ENCODE data around the gene CACNA1A.
"Not testable (repeated sequence)": the region's sequence is repeated elsewhere in the genome, so short reads cannot be mapped to it uniquely, and the experiment has no call there.

Gene CACNA1A

DNA sequence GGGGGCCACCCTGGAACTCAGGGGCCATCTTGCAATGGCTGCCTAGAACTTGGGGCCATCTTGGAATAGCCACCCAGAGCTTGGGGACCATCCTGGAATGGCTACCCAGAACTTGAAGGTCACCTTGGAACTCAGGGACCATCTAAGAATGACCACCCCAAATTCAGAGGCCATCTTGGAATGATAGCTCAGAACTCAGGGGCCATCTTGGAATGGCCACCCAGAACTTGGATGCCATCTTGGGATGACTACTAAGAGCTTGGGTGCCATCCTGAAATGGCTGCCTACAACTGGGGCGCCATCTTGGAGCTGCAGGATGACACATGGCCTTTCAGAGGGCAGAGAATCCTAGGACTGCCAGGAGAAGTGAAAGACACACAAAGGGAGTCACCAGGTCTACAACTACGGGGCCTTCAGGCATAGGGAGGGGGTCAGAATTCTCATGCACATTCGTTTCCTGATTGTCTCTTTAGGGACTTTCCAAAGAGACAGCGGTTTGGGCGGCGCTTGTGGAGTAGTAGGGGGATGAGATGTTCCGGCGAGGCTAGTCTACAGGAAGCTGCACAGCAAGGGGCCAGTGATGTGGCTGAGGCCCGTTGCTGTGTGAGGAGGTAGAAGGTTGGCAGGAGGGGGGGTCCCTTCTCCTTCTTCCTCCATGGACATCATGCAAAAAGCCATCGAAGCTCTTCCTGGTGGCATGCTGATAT is 231.1 kb downstream of the CACNA1A start:
- DNase-seq, result peak; percentile 19

DNA sequence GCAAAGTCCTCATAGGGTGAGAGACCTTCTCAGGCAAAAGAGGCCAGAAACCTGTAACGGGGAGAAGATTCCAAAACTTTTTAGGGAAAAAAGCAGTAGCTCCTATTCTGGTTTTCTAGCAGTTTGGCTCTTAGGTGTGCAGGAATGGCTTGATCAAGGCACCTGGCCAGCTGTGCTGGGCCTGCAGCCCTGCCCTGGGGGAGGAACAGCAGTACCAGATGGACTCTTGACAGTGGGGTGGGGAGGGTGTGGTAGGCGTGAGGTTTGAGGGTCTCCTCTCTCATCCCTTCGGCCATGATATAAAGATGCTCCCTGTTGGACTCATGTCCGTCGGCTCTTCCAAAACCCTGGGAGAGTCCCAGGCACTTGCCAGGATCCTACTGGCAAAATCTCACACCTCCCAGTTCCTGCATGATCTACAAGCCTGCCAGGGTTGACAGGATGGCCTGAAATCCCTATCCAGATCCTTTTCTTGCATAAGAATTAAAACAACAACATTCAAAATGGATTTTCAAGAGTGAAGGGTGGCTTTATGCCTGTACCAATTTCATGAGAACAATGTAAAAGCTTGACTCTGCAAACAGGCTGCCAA is 235.7 kb downstream of the CACNA1A start:
- DNase-seq, result no peak

- DNase-seq, result no peak
These were observed 236.9 kb downstream of the CACNA1A start for GRCh38 chr19:13269348-13269747.

DNA sequence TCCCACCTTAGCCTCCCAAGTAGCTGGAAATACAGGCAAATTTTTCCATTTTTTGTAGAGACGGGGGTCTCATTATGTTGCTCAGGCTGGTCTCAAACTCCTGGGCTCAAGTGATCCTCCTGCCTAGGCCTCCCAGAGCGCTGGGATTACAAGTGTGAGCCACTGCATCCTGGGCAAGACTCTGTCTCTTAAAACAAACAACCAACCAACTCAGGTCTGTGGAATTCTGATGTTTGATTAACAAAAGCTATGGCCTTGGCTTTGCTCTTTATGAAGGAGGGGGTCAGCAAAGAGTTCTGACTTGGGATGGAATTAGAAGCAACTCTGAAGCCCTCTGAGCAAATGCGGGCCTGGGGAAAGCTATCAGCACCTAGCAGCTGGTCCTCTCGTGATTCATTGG is 238.4 kb downstream of the CACNA1A start:
- DNase-seq, result no peak

GRCh38 chr19:13267131-13267530 is 239.1 kb downstream of the CACNA1A start:
- DNase-seq, result no peak

- DNase-seq, result peak; percentile 58
These were observed 243.8 kb downstream of the CACNA1A start for GRCh38 chr19:13262450-13262849.

- peak; percentile 77 for DNase-seq
These were observed 245.2 kb downstream of the CACNA1A start for GRCh38 chr19:13260883-13261653.

DNA sequence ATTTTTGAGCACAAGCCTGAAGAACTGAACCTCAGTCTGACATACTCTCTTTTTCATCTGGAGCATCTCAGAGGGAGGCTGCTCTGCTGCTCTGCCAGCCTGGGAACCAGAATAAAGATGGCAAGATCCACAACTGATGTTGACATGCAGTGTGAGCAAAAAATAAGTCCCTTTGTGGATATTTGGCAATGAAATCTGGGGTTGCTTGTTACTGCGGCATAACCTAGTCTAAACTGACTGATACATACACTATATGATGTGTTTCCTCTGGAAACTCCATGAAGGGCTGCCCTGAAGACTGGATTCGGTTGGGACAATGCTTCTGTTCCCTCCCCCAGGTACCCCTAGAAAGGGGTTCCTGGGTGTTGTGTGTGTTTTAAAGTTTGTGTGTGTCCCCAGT is 249.4 kb downstream of the CACNA1A start:
- no peak for DNase-seq

GRCh38 chr19:13256398-13256797 is 249.9 kb downstream of the CACNA1A start:
- DNase-seq, result not testable (repeated sequence)

GRCh38 chr19:13255719-13256059 is 250.6 kb downstream of the CACNA1A start:
- DNase-seq, result no peak

DNA sequence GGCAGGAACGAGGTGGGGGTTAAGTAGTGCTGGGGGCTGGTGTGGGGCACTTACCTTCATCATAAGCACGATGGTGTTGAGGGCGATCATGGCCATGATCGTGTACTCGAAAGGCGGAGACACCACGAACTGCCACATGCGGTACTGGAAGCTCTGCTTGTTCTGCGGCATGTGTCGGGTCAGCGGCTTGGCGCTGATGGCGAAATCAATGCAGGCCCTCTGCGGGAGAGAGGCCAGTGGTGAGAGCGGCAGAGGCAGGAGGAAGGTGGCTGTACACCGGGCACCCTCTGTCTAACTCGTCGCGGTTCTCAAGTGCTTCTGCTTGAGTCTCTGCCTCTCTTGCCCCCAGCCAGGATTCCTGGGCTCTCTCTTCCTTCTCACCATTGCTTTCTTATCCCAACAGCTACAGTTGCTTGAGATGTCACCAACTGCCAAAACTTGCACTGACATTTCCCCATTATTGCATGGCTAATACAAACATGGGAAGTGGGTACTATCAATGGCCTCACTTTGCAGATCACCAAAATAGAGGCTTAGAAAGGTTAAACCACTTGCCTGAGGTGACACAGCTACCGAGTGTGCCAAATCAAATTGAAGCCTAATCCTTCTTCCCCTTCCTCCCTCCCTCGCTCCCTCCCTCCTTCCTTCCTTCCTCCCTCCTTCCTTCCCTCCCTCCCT is 251.1 kb downstream of the CACNA1A start:
- DNase-seq, result no peak

DNA sequence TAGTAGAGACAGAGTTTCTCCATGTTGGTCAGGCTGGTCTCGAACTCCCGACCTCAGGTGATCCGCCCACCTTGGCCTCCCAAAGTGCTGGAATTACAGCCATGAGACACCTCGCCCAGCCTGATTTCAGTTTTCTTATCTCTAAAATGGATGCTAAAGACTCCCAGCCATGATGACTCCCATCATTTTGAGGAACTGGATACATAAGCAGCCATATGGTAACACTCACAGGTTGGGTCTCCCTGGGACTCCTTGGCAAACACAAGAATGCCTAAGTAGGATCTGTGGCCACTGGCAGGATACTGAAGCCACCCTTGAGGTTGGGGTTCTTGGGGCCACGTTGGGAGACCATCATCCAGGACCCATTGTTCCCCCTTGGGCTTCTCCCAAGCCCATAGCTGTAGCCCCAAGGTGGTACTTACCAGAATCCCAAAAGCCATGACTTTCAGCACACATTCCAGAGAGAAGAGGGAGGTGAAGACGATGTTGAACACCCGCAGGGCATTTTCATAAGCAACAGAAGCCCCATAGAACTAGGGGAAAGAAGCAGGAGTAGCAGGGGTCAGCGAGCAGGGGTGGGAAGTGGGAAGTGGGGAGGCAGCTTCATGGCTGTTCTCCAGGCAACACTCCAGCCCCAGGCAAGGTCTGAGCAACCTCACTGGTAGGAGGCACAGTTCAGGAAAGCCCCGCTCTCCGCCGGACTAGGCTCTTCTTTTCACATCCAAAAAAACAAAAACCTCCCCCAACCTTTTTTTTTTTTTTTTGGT is 253.5 kb downstream of the CACNA1A start:
- no peak for DNase-seq

DNA sequence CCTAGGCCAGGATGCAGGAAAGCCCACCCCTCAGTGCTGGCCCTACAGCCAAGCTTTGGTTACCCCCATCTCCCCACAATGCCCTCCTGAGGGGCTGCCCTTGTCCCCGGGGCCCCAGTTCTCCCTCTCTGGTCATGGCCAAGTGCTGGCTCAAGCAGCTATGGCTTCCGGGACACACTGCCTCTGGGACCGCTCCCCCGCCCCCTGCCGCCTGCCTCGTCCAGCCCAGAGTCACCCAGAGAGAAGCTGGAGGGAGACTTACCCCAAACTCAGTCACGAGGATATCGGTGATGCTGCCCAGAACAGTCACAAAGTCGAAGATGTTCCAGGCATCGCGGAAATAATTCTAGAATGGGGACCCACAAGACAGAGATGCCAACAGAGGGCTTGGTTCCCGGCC is 261.4 kb downstream of the CACNA1A start:
- DNase-seq, result no peak

- DNase-seq, result no peak
These were observed 264.8 kb downstream of the CACNA1A start for GRCh38 chr19:13241231-13242104.

DNA sequence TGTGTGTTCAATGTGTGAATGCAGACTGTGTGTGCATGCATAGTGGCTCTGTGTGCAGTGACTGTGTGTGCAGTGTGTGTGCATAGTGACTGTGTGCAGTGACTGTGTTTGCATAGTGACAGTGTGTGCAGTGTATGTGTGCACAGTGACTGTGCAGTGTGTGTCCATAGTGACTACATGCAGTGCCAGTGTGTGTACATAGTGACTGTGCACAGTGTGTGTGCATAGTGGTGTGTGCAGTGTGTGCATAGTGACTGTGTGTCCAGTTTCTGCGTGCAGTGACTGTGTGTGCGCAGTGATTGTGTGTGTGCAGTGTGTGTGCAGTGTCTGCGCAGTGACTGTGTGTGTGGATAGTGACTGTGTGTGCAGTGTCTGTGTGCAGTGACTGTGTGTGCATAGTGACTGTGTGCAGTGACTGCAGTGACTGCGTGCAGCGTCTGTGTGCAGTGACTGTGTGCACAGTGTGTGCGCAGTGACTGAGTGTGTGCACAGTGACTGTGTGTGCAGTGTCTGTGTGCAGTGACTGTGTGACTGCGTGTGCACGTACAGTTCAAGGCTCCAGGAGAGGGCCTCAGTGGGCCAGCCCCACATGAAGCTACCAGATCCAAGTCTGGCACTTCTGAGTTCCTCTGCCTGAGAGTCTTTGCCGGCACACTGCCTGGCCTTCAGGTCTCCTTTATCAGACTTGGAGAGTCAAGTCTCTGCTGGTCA is 265.8 kb downstream of the CACNA1A start:
- DNase-seq, result no peak

DNA sequence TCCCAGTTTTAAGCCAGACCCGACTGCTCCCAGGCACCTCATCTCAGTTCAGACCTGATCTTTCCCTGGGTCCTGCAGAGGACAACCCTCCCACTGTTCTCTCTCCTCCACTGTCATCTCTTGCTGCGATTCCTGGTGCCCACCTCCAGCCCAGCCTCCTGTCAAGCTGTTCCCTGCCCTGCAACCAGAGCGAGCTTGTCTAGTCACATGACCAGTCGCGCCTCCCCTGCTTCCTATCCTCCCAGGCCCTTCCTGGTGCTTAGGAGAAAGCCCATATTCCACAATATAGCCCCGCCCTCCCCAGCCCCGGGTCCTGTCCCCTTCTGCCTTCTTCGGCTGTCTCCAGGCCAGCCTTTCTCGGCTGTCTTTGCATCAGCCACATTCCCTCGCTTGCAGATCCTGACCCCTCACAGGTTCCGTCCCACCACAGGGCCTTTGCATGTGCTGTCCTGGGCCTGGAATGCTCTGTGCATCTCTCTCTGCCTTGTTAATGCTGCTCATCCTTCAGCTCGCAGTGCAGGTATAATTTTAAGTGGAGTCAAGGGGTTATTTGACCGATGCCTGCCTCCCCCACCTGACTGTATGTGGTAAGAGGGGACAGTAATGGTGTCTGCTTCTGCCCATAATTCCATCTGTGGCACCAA is 267.3 kb downstream of the CACNA1A start:
- no peak for DNase-seq

- peak; percentile 49 for DNase-seq
These were observed 271.8 kb downstream of the CACNA1A start for GRCh38 chr19:13234518-13234917.

DNA sequence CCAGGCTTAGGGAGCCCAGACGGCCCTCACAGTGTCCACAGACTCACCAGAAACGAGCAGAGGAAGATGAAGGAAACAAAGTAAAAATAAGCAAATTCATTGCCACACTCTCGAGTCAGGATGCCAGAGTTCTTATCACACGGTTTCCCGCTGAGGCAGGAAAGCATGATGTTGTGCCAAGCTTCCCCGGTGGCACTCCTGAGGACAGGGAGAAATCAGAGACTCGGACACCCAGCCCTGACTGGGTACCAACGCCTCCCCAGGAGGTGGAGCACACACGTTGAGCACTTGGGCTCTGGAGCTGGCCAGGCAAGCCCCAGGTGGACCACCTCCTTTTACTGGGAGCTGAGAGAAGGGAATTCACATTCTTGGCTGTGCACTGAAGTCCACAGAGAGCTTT is 274.6 kb downstream of the CACNA1A start:
- no peak for DNase-seq

DNA sequence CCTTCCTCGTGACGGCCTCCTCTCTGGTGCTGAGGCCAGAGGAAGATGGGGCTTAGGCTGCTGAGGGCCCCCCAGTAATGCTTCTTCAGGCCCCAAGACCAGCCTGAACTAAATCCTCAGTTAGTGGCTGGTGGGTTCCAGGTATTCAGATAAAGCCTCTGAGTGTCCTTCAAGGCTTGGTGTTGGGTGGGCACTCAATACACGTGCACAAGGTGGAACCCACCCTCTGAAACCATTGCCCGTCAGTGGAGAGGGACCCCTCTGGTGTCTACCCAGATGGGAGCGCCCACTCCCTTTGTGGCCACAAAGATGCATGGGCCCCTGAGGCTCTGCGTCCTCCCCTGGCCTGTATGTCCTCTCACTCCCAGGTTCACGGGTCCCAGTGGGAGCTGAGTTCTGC is 277.0 kb downstream of the CACNA1A start:
- DNase-seq, result no peak

GRCh38 chr19:13228561-13228960 is 277.7 kb downstream of the CACNA1A start:
- DNase-seq, result no peak
